NB4 (cell line): Measurements from ENCODE around the gene ELK3.

Source experiments
- DNase-seq: peaks from one replicate; pipeline ENCODE4 v3.0.0; 2010; ENCODE audit warnings: low read depth
- H3K4me3 ChIP-seq: one replicate; pipeline ENCODE4 v1.5.1; 2011; ENCODE audit warnings: mild to moderate bottlenecking, low read depth, low read length, moderate library complexity
- MYC ChIP-seq: IDR thresholded peaks from 2 replicates; pipeline ENCODE4 v1.6.1; 2011; ENCODE audit warnings: low read depth, low read length
- POLR2A ChIP-seq: IDR thresholded peaks from 2 replicates; pipeline ENCODE4 v1.6.1; 2011; ENCODE audit warnings: mild to moderate bottlenecking; ENCODE audit not compliant: insufficient read length; ENCODE audit errors: extremely low read depth
- TF ChIP-seq, protein P1 (sequence below): IDR thresholded peaks from 2 replicates; pipeline ENCODE4 v1.6.1; 2011; ENCODE audit warnings: low read depth, low read length
- TF ChIP-seq, protein P2 (sequence below): IDR thresholded peaks from one replicate; pipeline ENCODE4 v1.5.1; 2012; ENCODE audit warnings: low read depth, low read length

Gene ELK3

DNA sequence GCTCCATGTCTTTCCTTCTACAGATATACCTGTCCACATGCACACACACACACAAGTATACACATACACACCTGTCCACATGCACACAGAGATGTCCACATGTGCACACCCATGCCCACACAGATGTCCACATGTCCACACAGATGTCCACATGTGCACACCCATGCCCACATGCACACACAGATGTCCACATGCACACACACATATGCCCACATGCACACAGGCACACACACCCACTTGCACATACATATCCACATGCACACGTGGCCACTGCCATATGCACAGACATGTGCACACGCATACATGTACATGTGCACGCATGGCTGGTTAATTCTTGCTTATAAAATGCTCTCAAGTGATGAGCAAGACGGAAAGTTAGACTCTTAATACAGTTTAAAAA lies 32.2 kb downstream of the ELK3 start:
- TF ChIP-seq MYC, result no peak
- no peak for TF ChIP-seq POLR2A
- TF ChIP-seq, protein P1, sequence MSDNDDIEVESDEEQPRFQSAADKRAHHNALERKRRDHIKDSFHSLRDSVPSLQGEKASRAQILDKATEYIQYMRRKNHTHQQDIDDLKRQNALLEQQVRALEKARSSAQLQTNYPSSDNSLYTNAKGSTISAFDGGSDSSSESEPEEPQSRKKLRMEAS, result no peak
- TF ChIP-seq, protein P2, sequence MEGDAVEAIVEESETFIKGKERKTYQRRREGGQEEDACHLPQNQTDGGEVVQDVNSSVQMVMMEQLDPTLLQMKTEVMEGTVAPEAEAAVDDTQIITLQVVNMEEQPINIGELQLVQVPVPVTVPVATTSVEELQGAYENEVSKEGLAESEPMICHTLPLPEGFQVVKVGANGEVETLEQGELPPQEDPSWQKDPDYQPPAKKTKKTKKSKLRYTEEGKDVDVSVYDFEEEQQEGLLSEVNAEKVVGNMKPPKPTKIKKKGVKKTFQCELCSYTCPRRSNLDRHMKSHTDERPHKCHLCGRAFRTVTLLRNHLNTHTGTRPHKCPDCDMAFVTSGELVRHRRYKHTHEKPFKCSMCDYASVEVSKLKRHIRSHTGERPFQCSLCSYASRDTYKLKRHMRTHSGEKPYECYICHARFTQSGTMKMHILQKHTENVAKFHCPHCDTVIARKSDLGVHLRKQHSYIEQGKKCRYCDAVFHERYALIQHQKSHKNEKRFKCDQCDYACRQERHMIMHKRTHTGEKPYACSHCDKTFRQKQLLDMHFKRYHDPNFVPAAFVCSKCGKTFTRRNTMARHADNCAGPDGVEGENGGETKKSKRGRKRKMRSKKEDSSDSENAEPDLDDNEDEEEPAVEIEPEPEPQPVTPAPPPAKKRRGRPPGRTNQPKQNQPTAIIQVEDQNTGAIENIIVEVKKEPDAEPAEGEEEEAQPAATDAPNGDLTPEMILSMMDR, result no peak
- DNase-seq, result no peak
- H3K4me3 ChIP-seq, result no peak overlapping the region

DNA sequence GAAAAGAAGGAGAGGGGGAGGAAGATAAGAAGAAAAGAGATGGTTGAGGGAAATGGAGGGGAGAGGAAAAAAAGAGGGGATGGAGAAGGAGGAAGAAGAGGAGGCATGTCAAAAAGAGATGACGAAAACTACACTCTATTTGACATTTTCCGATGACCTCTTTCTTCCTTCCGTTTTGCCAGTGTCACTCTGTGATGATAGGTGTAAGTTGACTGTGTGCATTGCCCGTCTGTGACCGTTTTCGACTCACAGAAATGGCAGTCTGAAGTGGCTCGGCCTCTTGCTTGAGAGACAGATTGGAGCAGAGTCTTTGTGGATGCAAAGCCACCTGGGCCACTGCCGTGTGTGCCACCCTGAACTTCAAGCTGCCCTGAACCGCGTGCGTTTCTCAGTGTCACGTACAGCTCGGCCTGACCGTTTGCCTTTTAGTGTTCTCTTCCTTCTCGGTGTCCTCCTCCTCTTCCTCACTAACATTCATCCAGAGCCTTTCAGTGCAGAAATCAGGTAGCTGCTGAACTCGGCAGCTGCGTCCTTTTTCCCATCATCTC lies 32.7 kb downstream of the ELK3 start:
- H3K4me3 ChIP-seq, result no peak overlapping the region
- DNase-seq, result no peak
- TF ChIP-seq, protein P2, result no peak

GRCh38 chr12:96227365-96228106 lies 33.4 kb downstream of the ELK3 start:
- H3K4me3 ChIP-seq, result no peak overlapping the region
- DNase-seq, result no peak
- TF ChIP-seq POLR2A (no peak), MYC (no peak)
- TF ChIP-seq, protein P1, result no peak
- TF ChIP-seq, protein P2, result no peak

GRCh38 chr12:96228566-96229248 lies 34.5 kb downstream of the ELK3 start:
- TF ChIP-seq MYC, result no peak
- no peak for TF ChIP-seq POLR2A
- TF ChIP-seq, protein P1, result no peak
- TF ChIP-seq, protein P2, result no peak
- DNase-seq, result no peak

DNA sequence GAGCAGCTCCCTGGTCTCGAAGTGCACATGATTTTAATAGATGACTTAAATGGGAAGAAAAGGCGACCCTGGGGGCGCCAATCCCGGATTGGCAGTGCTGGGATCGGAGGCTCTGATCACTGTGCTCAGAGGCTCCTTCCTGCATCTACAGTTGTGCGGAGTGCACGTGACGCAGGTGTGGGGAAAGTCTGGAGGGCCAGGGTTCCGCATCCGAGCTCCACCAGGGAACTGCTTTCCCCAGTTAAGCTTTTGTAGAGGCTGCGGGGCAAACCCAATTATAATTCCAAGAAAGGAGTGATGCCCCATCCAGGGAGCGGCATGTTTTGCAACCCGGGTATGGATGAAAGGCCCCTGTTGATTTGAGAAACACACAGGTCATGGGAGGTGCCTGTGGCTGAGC lies 36.5 kb downstream of the ELK3 start:
- no peak for DNase-seq
- TF ChIP-seq, protein P1, result no peak
- TF ChIP-seq, protein P2, result no peak
- no peak for TF ChIP-seq POLR2A
- no peak for TF ChIP-seq MYC
- no peak overlapping the region for H3K4me3 ChIP-seq

More at GRCh38 chr12:96228566-96229248, 34.5 kb downstream of the ELK3 start:
- no peak overlapping the region for H3K4me3 ChIP-seq
